ENCODE data around the gene MLX. TPM values are rescaled to one million over a fixed set of nuclear protein-coding genes. Genes with fewer than 3 reads are reported as not detected.
"Not testable (repeated sequence)": the region's sequence is repeated elsewhere in the genome, so short reads cannot be mapped to it uniquely, and the experiment has no call there.

Gene MLX
- total and polyA plus RNA-seq, 12 donors = 34.2 to 95.0 (median 47.1) TPM

- intact Hi-C loops (cut with DNase I) = no loop called here
- Histone ChIP-seq H3K27me3 (no peaks in the 10 kb centered on the region), H3K4me3 (no peak overlapping the region), H3K36me3 (replicated peaks in 1 of 2) (peaks cover 0 to 30% of the 10 kb centered on the region in 2 donors), H3K4me1 (replicated peaks in 1 of 2) (peaks cover 6 to 27% of the 10 kb centered on the region in 2 donors), H3K27ac (peak overlapping the region in 2 of 5 donors; percentile 61 to 63), H3K9me3 (replicated peaks in 1 of 3) (no peaks in the 10 kb centered on the region)
- TF ChIP-seq POLR2A (IDR thresholded peaks at IDR 0.05) = no peak
- TF ChIP-seq, protein P1, sequence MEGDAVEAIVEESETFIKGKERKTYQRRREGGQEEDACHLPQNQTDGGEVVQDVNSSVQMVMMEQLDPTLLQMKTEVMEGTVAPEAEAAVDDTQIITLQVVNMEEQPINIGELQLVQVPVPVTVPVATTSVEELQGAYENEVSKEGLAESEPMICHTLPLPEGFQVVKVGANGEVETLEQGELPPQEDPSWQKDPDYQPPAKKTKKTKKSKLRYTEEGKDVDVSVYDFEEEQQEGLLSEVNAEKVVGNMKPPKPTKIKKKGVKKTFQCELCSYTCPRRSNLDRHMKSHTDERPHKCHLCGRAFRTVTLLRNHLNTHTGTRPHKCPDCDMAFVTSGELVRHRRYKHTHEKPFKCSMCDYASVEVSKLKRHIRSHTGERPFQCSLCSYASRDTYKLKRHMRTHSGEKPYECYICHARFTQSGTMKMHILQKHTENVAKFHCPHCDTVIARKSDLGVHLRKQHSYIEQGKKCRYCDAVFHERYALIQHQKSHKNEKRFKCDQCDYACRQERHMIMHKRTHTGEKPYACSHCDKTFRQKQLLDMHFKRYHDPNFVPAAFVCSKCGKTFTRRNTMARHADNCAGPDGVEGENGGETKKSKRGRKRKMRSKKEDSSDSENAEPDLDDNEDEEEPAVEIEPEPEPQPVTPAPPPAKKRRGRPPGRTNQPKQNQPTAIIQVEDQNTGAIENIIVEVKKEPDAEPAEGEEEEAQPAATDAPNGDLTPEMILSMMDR (IDR thresholded peaks at IDR 0.05) = no peak
- 56 to 65% (median 61%) methylated on average over 4 of the region's 4 CpGs for WGBS, 4 donors
- no peak for DNase-seq
Observed at GRCh38 chr17:42617956-42618431, 51.1 kb downstream of the MLX start.

- H3K36me3 ChIP-seq (replicated peaks in 1 of 2) = peaks cover 0 to 24% of the 10 kb centered on the region in 2 donors
- H3K9me3 ChIP-seq (replicated peaks in 1 of 3) = no peaks in the 10 kb centered on the region
- intact Hi-C loops (cut with DNase I) = no loop called here
- DNase-seq = peak; percentile 37 to 85 (median 68)
- peak overlapping the region in 2 of 5 donors; percentile 61 to 63 for H3K27ac ChIP-seq
- H3K27me3 ChIP-seq = no peaks in the 10 kb centered on the region
- H3K4me3 ChIP-seq = no peak overlapping the region
- WGBS, 4 donors = 45 to 54% (median 52%) methylated on average over 9 of the region's 9 CpGs
- TF ChIP-seq POLR2A (IDR thresholded peaks at IDR 0.05) = no peak
- TF ChIP-seq, protein P1 (IDR thresholded peaks at IDR 0.05) = peak in 3 of 6 experiments; percentile 6 to 33 (median 18)
- H3K4me1 ChIP-seq (replicated peaks in 1 of 2) = peaks cover 6 to 28% of the 10 kb centered on the region in 2 donors
Observed at GRCh38 chr17:42618442-42619150, 51.7 kb downstream of the MLX start.

GRCh38 chr17:42621987-42622386, 55.1 kb downstream of the MLX start:
- Histone ChIP-seq H3K4me1 (replicated peaks in 1 of 2) (peaks cover 6 to 37% of the 10 kb centered on the region in 2 donors), H3K27ac (peak overlapping the region in 2 of 5 donors; percentile 28 to 54)
- WGBS, 4 donors = 73 to 84% (median 79%) methylated on average over 3 of the region's 3 CpGs
- DNase-seq; H3K9me3 ChIP-seq (replicated peaks in 1 of 3); H3K27me3 ChIP-seq; intact Hi-C loops (cut with DNase I); H3K4me3 ChIP-seq; H3K36me3 ChIP-seq (replicated peaks in 1 of 2): not testable (repeated sequence)

Other genes with a start within 250 kb of the MLX start
- gene STAT3, start 178.7 kb upstream of the MLX start, total RNA-seq = 100 to 1,000 TPM in 8 of 9 donors, 10 to 100 TPM in 1; 31.0 to 282 (median 187) TPM
- gene STAT3, start 178.7 kb upstream of the MLX start, polyA plus RNA-seq = 100 to 1,000 TPM in 1 of 3 donors, 10 to 100 TPM in 2; 49.0 to 132 (median 49.3) TPM
- 100 to 1,000 TPM in 7 of 9 donors, 10 to 100 TPM in 2; 13.1 to 206 (median 161) TPM for gene CAVIN1, start 143.8 kb upstream of the MLX start, total RNA-seq
- gene CAVIN1, start 143.8 kb upstream of the MLX start, polyA plus RNA-seq = 100 to 1,000 TPM in 1 of 3 donors, 10 to 100 TPM in 2; 37.0 to 103 (median 79.8) TPM
- gene ATP6V0A1, start 108.2 kb upstream of the MLX start, total RNA-seq = 100 to 1,000 TPM in 3 of 9 donors, 10 to 100 TPM in 6; 42.9 to 126 (median 94.8) TPM
- gene ATP6V0A1, start 108.2 kb upstream of the MLX start, polyA plus RNA-seq = 100 to 1,000 TPM in 1 of 3 donors, 10 to 100 TPM in 2; 61.6 to 126 (median 81.6) TPM
- gene NAGLU, start 30.9 kb upstream of the MLX start, total RNA-seq = 100 to 1,000 TPM in 1 of 9 donors, 10 to 100 TPM in 8; 32.9 to 115 (median 64.3) TPM
- gene NAGLU, start 30.9 kb upstream of the MLX start, polyA plus RNA-seq = 10 to 100 TPM; 12.4 to 47.4 (median 39.5) TPM
- 1 to 10 TPM in 8 of 9 donors, under 1 TPM in 1; 0.60 to 3.0 (median 1.9) TPM for gene HSD17B1, start 14.2 kb upstream of the MLX start, total RNA-seq
- gene HSD17B1, start 14.2 kb upstream of the MLX start, polyA plus RNA-seq = 1 to 10 TPM in 2 of 3 donors, under 1 TPM in 1; 0.22 to 7.6 (median 3.6) TPM
- gene COASY, start 5.0 kb upstream of the MLX start, total RNA-seq = 100 to 1,000 TPM in 4 of 9 donors, 10 to 100 TPM in 5; 46.8 to 148 (median 67.8) TPM
- gene COASY, start 5.0 kb upstream of the MLX start, polyA plus RNA-seq = 100 to 1,000 TPM in 2 of 3 donors, 10 to 100 TPM in 1; 65.5 to 192 (median 130) TPM
- gene PSMC3IP, start 10.6 kb downstream of the MLX start, total RNA-seq = 1 to 10 TPM in 8 of 9 donors, not detected in 1; 1.2 to 7.7 (median 1.9) TPM
- gene PSMC3IP, start 10.6 kb downstream of the MLX start, polyA plus RNA-seq = 1 to 10 TPM; 3.1 to 3.9 (median 3.5) TPM
- gene RETREG3, start 42.3 kb downstream of the MLX start, total RNA-seq = 100 to 1,000 TPM in 1 of 9 donors, 10 to 100 TPM in 8; 57.6 to 167 (median 81.6) TPM
- 10 to 100 TPM; 27.1 to 30.6 (median 28.2) TPM for gene RETREG3, start 42.3 kb downstream of the MLX start, polyA plus RNA-seq
- gene TUBG1, start 42.6 kb downstream of the MLX start, total RNA-seq = 10 to 100 TPM; 22.9 to 90.0 (median 39.2) TPM
- 10 to 100 TPM; 30.5 to 70.3 (median 40.3) TPM for gene TUBG1, start 42.6 kb downstream of the MLX start, polyA plus RNA-seq
- 10 to 100 TPM; 14.5 to 63.9 (median 43.7) TPM for gene TUBG2, start 92.2 kb downstream of the MLX start, total RNA-seq
- gene TUBG2, start 92.2 kb downstream of the MLX start, polyA plus RNA-seq = 10 to 100 TPM; 19.3 to 65.1 (median 49.6) TPM
- 10 to 100 TPM in 8 of 9 donors, 1 to 10 TPM in 1; 7.8 to 63.7 (median 45.3) TPM for gene PLEKHH3, start 109.9 kb downstream of the MLX start, total RNA-seq
- gene PLEKHH3, start 109.9 kb downstream of the MLX start, polyA plus RNA-seq = 10 to 100 TPM in 2 of 3 donors, 1 to 10 TPM in 1; 1.8 to 73.2 (median 49.6) TPM
- 1 to 10 TPM in 6 of 9 donors, under 1 TPM in 3; 0.39 to 7.9 (median 3.3) TPM for gene CCR10, start 114.7 kb downstream of the MLX start, total RNA-seq
- 1 to 10 TPM in 2 of 3 donors, under 1 TPM in 1; 0.31 to 3.6 (median 1.7) TPM for gene CCR10, start 114.7 kb downstream of the MLX start, polyA plus RNA-seq
- gene CNTNAP1, start 115.4 kb downstream of the MLX start, total RNA-seq = 10 to 100 TPM in 2 of 9 donors, 1 to 10 TPM in 7; 1.8 to 31.9 (median 4.0) TPM
- gene CNTNAP1, start 115.4 kb downstream of the MLX start, polyA plus RNA-seq = 10 to 100 TPM in 1 of 3 donors, 1 to 10 TPM in 2; 1.6 to 12.5 (median 5.7) TPM
- gene EZH1, start 177.9 kb downstream of the MLX start, total RNA-seq = 10 to 100 TPM; 17.6 to 49.1 (median 35.3) TPM
- gene EZH1, start 177.9 kb downstream of the MLX start, polyA plus RNA-seq = 10 to 100 TPM; 23.6 to 29.4 (median 23.8) TPM
- gene RAMP2, start 194.1 kb downstream of the MLX start, total RNA-seq = 10 to 100 TPM in 7 of 9 donors, 1 to 10 TPM in 2; 4.6 to 35.4 (median 16.1) TPM
- 10 to 100 TPM; 23.1 to 67.5 (median 37.9) TPM for gene RAMP2, start 194.1 kb downstream of the MLX start, polyA plus RNA-seq
- 100 to 1,000 TPM in 1 of 9 donors, 10 to 100 TPM in 8; 43.2 to 135 (median 52.6) TPM for gene VPS25, start 206.3 kb downstream of the MLX start, total RNA-seq
- gene VPS25, start 206.3 kb downstream of the MLX start, polyA plus RNA-seq = 10 to 100 TPM; 25.7 to 63.4 (median 37.0) TPM
- under 1 TPM in 4 of 9 donors, not detected in 5; 0.18 to 0.46 (median 0.30) TPM for gene WNK4, start 213.5 kb downstream of the MLX start, total RNA-seq
- under 1 TPM; 0.05 to 0.08 (median 0.07) TPM for gene WNK4, start 213.5 kb downstream of the MLX start, polyA plus RNA-seq
- gene COA3, start 231.6 kb downstream of the MLX start, total RNA-seq = 100 to 1,000 TPM in 3 of 9 donors, 10 to 100 TPM in 6; 65.3 to 231 (median 84.8) TPM
- gene COA3, start 231.6 kb downstream of the MLX start, polyA plus RNA-seq = 10 to 100 TPM; 55.6 to 98.2 (median 91.1) TPM
- 1 to 10 TPM in 2 of 9 donors, under 1 TPM in 2, not detected in 5; 0.28 to 8.2 (median 0.96) TPM for gene CNTD1, start 231.8 kb downstream of the MLX start, total RNA-seq
- gene CNTD1, start 231.8 kb downstream of the MLX start, polyA plus RNA-seq = under 1 TPM; 0.24 to 0.32 (median 0.27) TPM